ENCODE measurements around the gene OASL.
"Not testable (repeated sequence)": the region's sequence is repeated elsewhere in the genome, so short reads cannot be mapped to it uniquely, and the experiment has no call there.

Gene OASL

DNA sequence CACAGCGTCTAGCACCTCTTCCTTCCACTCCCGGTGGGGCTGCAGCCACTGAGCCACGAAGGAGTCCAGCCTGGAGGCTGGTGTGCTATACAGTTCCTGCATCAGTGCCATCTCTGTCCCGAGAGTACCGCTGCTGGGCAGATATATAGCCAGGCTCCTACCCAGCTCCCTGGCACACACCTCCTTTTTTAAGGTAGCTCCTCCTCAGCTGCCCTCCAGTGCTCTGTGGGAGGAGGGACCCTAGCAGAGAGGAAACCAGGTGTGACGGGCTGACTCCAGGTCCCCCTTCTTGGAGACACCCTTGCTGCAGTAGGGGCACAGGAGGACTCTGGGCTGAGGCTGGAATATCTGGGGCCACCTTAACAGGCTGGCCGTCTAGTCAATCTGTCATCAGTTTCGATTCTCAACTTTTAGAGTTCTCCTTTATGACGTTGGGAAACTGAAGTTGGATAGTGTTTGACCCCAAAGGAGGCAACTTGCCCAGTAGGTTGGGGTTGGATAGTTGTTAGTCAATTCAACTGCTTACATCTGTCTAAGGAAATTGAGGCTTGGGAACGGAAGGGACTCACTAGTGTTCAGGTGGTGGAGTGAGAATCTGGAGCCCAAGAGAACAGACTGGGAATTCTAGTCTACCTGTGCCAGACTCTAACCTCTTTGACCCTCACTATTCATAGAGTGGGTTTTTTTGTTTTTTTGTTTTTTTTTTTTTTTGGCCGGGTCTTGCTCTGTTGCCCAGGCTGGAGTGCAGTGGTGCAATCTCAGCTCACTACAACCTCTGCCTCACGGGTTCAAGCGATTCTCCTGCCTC lies at the start of gene OASL:
Gene OASL, minus strand, starts transcription at position 386 of the 808 bp plus-strand sequence. Its CDS starts 275 bp downstream, at position 111.
- DNase-seq: no peak

GRCh38 chr12:121088195-121088585 lies 49.1 kb upstream of the OASL start:
- DNase-seq: no peak

- no peak for DNase-seq
These were observed 48.6 kb upstream of the OASL start for GRCh38 chr12:121087467-121088194.

DNA sequence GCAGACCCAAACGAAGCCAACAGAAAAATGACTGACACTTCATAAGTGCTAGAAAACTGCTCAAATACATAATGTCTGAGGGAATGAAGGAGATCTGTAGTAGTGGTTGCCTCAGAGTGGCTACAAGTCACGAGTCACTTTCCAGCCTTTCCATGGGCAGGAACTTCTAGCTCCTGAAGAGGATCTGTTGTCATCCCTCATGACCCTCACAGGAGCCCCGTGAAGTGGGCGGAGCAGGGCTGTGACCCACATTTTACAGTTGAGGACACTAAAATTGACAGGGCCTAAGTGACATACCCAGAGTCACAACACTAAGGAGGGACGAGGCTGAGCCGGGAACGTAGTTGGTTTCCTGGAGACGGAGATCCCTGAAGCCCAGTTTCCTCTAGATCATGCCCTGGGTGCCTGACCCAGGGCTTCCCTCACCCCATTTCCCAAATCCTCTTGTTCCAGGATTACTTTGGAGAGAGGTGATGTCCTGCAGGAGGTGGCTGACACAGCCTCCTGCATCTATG lies 47.8 kb upstream of the OASL start:
- DNase-seq: no peak

GRCh38 chr12:121085506-121086353 lies 46.7 kb upstream of the OASL start:
- DNase-seq: no peak

DNA sequence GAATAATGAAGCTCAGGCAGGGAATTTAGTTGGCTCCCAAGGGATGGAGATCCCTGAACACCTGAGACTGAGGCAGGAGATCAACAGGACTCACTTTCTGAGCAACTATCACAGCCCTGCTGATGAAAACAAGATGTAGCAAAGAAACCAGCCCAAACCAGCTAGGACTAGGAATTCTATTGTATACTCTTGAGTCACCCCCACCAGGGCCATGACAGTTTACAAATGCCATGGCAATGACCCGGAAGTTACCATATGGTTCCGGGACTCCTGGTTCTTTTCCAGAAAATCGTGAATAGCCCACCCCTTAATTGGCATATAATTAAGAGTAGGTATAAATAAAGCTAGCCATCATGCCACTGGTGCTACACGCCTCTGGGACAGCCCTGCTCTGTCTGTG lies 46.0 kb upstream of the OASL start:
- DNase-seq: no peak

DNA sequence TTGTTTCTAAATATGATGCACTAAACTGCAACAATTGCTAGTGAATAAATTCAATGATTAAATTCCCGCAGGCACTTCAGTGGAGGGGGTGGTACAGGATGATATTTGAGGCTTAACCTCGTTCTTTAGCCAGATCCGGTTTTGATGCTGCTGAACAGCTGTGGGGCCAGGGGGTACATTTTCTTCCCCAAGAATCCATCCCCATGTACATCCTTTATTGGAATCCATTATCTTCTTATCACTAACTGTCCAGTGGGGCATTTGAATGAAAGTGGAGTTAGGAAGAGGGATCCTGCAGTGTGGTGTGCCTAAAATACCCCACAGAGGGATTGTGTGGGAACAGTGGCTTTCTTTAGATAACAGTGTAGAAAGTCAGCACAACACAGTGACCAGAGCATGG lies 45.2 kb upstream of the OASL start:
- no peak for DNase-seq

DNA sequence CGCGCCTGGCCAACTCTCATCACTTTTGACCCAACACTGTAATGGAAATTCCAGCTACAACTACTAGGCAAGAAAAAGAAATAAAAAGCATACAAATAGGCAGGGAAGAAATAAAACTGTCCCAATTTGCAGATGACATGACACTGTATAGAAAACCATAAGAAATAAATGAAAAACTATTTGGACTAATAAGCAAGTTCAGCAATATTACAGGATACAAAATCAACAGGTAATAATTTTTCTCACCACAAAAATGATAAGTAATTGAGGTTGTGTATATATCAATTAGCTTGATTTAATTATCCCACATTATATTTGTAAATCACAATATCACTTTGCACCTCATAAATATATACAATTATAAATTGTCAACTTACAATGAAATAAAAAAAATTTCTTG lies 41.9 kb upstream of the OASL start:
- DNase-seq: no peak

DNA sequence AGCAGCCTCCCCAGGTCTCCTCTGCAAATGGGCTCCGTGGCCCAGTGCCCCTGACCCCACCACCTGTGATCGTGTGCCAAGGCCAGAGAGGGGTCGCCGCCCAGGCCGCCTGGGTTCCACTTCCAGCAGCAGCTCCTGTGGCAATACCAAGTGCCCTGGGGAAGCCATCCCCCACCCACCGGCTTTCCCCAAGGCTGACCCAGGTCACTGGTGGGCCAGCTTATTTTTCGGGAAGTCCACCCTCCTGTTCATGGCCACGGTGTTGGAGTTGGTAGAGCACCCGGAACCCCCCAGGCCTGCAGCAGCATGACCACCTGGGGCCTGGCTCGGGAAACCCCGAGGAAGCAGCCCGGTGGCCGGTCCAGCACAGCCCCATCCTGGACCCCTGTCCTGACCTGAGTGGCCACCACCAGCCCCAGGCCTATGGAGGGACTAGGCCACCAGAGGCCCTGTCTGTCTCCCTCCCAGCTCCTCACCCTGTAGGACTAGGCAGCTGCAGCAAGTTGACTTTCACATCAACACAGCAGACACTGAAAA lies 40.8 kb upstream of the OASL start:
- no peak for DNase-seq

- not testable (repeated sequence) for DNase-seq
These were observed 38.4 kb upstream of the OASL start for GRCh38 chr12:121077440-121077839.

GRCh38 chr12:121075911-121076310 lies 36.9 kb upstream of the OASL start:
- DNase-seq: not testable (repeated sequence)

- no peak for DNase-seq
These were observed 33.1 kb upstream of the OASL start for GRCh38 chr12:121072147-121072546.

DNA sequence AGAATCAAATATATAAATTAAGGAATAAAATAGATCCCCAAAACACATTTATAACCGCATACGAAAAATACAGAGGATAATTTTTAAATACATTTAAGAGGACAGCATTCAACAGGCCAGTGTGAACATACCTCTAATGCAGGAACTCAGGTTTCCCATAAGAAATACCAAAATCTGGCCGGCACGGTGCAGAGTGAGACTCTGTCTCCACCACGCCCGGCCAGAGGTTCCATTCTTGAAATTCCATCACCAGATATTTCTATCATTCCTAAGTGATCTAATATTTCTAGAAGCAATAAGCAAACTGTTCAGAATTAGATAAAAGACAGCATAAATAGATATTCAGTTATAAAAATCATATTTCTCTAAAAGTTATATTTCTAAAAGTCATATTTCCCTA lies 30.2 kb upstream of the OASL start:
- DNase-seq: no peak

- no peak for DNase-seq
These were observed 26.3 kb upstream of the OASL start for GRCh38 chr12:121065345-121065744.

- not testable (repeated sequence) for DNase-seq
These were observed 25.5 kb upstream of the OASL start for GRCh38 chr12:121064586-121064985.

- DNase-seq: no peak
These were observed 25.1 kb upstream of the OASL start for GRCh38 chr12:121064116-121064515.

GRCh38 chr12:121062391-121063045 lies 23.5 kb upstream of the OASL start:
- no peak for DNase-seq

- DNase-seq: no peak
These were observed 22.8 kb upstream of the OASL start for GRCh38 chr12:121061831-121062230.

- DNase-seq: peak; percentile 60
These were observed 21.3 kb upstream of the OASL start for GRCh38 chr12:121060149-121061001.

DNA sequence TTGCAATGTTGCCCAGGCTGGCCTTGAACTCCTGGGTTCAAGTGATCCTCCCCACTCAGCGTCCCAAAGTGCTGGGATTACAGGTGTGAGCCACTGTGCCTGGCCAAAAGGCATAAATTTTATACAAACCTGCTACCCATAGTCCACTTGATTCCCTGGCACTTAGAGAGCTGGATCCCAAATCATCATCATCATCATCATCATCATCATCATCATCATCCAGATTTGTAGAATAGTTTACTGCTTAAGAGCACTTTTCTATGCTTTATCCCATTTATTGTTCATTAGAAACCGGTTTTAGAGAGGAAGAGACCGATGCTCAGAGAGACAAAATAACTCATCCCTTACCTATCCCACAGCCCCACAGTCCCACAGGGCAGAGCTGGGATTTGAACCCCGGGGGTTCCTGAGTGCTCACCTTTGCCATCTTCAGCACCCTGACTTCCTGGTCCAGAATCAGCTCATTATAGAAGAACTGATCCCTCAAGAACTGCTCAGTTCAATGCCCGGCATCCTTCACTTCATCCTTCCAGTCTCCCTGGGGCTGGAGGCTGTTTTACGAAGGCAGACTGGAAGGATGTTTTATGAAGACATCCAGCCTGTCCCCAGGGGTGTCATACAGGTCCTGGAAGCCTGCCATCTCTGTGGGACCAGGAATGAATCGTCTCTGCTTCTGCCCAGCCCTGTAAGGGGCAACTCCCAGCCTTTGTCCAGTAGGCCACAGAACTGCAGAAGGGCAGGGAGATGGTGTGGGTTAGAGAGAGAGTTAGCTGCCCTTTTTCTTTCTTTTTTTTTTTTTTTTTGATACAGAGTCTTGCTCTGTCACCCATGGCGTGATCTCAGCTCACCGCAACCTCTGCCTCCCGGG lies 20.2 kb upstream of the OASL start:
- no peak for DNase-seq

Measured in KG1 (cell line).